UCSD-AML1 (cell line): ENCODE measurements around the gene ARPC2.
"Not testable (repeated sequence)": the region's sequence is repeated elsewhere in the genome, so short reads cannot be mapped to it uniquely, and the experiment has no call there.

Experiments used
- DNase-seq: peaks from one replicate; lab custom pipeline; 2025; ENCODE audit not compliant: unreplicated experiment; lab: John Stamatoyannopoulos, UW

ARPC2 gene

DNA sequence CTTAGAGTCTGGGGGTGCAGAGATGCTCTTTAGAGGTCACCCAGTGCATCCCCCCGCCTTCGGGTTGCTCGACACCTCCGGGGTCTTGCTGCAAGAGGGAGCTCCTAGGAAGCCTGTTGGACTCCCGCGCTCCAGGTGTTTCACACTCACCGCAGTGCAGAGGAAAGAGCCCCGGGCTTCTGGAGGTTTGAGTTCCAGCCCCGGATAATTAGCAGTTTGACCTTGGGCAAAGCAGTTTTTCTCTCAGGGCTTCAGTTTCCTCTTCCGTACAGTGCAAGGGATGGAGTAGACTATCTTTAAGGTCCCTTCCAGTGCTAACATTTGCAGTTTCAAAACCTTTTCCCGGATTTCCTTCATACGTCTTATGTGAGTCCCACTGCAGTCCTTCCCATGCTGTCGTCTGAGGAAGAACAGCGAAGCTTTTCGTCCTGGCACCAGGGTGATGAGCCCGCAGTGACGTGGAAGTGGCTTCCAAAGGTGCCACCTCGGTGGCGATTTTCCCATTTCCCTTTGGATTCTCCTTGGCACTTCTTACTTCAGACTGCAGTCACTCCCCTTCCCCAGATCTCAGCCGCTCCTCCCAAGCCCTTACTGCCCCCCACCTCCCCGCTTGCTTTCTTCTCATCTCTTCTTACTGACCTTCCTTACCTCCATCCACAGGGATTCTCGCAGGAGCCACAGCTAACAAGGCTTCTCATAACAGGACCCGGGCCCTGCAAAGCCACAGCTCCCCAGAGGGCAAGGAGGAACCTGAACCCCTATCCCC, 53.9 kb downstream of the ARPC2 start:
- DNase-seq: no peak

DNA sequence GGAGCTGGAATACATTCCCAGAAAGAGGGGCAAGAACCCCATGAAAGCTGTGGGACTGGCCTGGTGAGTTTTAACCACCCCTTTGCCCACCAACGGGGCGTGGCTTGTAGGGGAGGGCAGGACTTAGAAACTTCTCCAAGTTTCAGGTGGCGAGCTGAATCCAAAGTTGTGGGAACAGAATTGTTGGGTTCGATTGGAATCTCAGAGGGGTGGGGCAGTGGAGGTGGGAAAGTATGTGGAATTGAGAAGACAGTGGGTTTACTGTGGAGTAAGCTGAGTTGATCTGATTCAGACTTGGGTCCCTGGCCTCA, 54.5 kb downstream of the ARPC2 start:
- no peak for DNase-seq

DNA sequence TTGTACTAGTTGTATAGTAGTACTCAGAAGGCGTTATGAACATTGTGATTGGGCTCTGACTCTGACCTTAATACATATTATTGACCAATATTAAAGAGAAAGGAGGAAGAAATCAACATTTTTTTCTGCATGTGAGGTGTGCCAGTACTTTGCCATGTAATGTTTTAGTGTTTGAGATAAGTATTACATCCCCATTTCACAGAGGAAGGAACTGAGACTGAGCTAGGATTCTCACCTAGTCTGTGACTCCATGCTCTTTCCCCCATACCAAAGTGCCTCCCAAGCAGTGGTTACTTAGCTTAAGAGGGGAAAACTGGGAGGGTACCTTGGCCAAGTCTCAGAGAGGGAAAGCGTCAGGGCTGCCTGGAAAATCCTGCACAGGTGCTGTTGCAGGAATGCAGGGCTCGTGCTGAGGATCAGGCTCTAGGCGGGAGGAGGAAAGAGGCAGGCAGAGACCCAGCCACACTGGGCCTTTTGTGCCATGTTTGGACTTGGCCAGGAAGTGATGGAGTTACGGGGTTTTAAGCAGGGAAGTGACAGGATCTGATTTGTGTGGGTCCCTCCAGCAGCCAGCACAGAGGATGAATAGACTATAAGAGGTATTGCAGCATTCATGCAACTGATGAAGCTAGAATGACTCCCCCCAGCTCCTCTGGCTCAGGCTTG, 55.0 kb downstream of the ARPC2 start:
- DNase-seq: no peak

DNA sequence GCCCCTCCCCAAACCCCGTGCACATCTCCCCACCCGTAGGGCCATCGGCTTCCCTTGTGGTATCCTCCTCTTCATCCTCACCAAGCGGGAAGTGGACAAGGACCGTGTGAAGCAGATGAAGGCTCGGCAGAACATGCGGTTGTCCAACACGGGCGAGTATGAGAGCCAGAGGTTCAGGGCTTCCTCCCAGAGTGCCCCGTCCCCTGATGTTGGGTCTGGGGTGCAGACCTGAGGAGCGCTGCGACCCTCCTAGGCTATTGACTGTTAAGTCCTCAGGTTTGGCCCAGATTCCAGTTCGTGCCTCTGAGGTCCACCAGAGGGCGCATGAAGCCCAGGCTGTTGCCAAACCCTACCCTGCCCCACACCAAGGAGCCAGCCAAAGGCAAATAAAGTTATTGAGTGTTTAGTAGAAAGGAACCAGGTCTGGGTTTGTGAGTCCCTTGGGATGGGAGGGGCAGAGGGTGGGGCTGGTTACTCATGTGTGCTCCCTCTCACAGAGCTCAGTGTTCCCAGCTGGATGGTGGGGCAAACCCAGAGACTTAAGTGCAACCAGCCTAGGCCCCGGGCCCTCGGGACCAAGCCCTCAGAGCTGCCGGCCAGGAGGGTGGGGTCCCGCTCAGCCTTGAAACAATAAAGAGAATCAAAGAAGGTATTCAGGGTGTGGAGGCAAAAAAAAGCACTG, 55.7 kb downstream of the ARPC2 start:
- DNase-seq: peak; percentile 78

DNA sequence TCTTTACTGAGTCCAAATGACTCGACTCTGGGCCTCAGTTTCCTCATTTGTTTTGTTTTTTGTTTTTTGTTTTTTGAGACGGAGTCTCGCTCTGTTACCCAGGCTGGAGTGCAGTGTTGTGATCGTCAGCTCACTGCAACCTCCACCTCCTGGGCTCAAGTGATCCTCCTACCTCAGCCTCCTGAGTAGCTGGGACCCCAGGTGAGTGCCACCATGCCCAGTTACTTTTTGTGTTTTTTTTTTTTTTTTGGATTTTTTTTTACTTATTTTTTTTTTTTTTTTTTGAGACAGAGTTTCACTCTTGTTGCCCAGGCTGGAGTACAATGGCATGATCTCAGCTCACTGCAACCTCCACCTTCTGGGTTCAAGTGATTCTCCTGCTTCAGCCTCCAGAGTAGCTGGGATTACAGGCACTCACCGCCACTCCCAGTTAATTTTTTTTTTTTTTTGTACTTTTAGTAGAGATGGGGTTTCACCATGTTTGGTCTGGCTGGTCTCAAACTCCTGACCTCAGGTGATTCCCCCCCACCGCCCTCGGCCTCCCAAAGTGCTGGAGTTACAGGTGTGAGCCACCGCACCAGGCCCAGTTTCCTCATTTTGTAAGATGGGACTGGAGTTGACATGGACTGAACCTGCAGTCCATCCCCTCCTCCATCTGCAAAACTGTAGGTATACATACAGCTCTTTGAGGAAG, 56.4 kb downstream of the ARPC2 start:
- not testable (repeated sequence) for DNase-seq

DNA sequence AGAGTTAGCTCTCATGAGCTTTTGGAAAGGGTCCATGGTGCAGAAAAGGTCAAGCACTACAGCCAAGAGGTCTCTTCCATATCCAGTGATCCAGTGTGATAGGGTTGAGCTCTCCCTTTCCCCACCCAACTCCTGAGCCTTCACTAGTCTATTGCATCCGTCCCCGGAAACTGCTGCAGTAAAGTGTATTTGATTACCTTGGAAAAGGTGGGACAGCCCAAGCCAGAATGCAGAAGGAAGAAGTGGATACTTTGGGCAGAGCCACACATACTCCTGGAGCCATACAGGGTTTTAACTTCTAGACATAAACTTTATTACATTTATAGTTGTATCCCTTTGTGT, 56.9 kb downstream of the ARPC2 start:
- DNase-seq: no peak

DNA sequence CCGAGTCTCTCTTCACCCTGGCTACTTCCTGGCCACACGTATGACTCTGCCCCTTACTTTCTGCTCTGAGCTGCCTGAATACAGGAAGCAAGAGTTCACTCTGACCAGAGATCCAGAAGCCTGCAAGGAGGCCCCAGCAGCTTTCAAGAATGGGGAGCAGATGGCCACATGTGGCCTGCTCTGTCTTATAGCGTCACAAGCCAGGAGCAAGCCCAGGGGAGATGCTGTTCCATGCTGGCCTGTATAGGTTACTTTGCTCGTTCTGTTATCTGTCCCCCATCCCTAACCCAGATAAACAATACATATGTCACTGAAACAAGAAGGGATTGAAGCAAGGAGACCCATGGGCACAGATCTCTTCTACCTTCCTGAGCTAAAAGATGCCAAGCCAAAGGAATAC, 57.6 kb downstream of the ARPC2 start:
- DNase-seq: no peak

DNA sequence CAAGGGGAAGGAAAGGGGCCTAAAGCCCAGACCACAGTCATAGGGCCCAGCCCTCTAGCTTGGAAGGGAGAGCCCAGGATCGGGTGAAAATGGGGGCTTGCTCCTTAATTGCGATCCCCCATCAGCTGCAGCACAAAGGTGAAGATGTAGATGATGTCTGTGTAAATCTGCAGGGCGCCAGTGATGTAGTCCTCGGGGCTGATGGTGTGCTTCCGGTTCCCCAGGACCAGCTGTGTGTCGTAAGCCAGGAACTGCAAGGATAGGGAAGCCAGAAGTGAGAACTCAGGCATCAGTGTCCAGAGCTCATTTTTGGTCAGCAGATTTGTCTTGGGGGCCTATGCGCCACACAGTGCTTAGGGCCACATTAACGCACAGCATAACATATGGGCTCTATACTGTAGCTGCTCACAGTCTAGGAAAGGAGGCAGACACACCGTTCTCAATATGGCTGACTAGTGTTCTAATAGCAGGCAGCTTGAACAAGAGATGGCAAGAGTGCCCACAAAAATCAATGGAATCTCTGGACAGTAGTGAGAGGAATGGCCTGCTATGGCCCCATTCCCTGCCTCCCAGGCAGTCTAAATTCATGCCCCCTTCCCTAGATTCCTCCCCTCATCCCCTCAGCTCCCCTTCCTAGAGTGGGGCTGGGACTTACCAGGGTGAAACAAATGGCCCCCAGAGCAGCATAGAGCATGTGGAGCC, 58.5 kb downstream of the ARPC2 start:
- no peak for DNase-seq

DNA sequence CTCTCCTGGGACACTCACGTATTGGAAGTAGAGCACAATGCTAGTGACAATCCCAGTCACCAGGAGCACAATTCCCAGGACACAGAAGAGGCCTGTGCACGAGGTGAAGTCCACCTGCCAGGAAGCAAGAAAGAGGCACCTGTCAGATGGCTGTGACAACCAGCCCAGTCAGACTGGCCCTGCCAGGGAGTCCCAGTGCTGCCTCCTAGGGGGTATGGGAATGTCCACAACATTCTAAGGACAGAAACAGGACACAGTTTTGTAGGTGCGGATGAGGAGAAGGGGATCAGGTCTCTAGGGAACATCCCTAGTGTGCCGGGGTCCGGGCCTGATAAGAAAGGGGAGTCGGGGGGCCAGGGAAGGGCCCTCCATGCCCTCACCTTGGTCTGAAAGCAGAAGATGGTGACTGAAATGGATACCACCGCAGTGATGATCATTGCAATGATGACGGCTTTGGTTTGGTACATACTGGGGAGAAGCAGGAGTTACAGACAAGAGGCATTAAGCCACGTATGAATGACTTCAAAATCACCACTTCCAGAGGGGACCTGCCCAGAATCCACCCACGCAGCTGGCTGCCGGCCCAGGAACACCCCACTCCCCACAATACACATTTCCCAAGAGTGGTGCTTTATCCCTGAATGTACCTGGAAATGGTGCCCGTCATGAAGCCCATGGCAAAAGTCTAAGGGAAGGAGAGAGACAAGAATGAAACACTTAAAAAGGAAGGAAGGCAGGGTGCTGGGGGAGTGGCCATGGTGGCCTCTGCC, 60.2 kb downstream of the ARPC2 start:
- no peak for DNase-seq

DNA sequence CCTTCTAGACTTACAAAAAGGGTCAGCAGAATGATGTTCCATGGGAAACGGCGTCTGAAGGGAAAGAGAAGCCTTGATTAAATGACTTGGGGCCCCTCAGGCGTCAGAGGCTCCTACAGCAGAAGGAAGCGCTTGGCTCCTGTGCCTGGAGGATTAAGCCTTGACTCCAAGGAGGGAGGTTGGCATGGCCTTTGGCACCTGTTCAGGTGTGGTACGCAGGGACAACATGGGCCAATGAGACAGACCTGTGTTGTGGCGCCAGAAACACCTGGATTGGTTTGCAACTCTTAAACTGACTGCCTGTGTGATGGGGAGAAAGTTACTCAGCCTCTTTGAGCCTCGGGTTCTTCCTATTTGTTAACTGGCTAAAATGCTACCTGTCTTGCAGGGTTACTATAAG, 60.9 kb downstream of the ARPC2 start:
- DNase-seq: no peak

DNA sequence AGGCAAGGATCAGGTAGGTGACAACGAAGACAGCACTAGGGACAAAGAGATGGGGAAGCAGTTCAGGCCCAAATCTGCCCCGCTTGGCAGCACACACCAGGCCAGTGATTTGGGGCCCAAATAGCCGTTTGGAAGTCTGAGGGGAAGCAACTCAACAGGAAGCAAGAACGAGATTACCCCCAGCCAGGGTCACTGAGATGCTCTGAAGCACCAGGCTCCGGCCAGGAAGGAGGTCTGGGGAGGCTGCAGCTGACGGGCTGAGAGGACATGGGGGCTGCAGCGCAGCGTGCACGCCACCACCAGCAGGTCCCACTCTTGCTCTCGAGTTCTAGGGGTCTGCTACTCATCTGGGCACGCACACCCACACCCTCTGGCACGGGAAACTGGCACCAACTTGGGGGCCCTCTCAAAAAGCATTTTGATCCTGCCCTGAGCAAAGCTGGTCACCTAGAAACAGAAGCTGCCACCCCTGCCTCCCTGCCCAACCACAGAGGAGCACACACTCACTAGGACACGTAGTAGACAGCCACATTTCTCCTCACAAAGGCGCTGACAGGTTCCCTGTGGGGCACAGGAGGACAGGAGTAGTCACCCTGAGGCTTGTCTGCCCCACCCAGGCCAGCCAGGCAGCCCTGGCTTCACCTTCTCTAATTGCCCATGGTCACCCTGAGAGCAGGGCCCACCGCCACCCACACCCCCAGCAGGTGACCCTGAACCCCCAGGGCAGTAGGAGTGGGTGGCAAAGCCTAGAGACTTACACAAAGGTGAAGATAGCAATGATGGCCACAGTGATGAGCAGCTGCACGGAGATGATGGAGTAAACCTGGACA, 61.8 kb downstream of the ARPC2 start:
- no peak for DNase-seq

DNA sequence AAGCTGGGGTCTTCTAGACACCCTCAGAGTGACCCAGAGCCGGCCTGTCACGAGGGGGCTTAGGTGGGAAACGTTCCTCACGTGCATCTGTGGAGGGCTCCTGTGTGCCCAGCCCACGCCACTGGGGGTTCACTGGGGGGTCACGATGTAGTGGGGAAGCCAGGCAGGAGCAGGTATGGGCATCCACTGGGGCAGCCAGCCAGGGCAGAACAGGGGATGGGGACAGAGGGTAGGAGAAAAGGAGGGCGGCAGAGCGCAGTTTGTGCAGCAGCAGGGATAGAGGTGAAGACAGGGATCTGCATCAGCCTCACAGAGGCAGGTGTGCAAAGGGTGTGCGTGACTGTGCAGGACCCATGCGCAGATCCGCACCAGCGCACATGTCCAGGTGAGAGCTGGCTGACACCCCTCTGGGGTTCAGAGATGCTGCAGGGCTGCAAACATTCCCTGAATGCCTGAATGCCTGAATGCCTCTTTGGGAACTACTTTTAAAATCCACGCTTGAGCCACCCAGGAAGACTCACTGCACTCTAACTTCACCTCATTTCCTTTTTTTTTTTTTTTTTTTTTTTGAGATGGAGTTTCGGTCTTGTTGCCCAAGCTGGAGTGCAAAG, 63.4 kb downstream of the ARPC2 start:
- DNase-seq: no peak

DNA sequence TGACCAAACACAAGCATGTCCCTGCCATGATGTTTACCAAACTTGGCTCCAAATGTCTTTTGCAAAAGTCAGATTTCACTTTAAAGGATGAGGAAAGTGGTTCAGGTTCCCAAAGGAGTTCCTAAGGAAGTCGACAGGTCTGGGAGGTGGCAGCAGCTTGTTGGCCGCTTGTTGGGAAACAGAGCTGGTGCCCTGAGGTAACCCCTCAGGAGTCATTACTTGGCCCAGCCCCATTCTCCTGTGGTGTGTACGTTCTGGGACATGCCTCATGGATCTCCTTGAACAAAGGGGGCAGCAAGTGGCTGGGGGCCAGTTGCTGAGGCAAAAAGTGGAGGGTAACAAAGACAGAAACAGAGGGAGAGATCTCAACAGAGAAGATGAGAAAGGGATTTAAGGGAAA, 64.5 kb downstream of the ARPC2 start:
- no peak for DNase-seq

DNA sequence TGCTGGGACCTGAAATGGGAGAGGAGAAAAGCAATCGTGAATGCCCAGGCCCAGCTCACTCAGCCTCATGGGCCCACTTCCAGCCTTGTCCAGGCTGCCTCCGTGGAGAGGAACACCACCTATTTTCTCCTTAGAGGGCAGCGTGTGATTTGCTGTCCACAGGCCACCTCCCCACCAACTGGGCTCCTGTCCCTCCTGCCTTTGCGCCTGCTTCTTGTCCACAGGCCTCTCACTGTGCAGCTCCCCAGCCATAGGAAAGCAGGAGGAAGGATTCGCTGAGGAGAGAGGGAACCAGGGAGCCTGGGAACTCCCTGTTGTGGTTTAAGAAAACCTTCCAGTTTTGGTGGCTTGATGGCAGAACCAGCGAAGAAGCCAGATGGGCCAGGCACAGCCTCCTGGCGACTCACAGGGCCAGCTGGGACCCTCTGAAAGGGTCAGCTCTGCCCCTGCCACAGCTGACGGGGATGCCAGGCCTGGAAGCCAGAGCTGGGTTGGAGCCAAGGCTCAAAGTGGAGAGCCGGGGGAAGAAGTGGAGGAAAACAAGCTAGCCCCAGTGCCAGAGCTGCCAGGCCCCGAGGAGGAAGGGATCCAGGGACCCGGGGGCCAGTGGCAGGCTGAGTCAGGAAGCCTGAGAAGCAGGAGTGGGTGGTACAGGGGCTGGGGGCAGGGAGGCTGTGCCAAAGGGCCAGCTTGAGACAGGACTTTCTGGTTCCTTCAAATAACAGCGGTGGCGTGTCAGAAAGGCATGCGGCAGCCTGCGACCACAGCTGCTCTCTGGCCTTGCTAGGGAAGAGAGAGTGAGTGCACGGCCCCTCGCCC, 65.4 kb downstream of the ARPC2 start:
- DNase-seq: no peak

DNA sequence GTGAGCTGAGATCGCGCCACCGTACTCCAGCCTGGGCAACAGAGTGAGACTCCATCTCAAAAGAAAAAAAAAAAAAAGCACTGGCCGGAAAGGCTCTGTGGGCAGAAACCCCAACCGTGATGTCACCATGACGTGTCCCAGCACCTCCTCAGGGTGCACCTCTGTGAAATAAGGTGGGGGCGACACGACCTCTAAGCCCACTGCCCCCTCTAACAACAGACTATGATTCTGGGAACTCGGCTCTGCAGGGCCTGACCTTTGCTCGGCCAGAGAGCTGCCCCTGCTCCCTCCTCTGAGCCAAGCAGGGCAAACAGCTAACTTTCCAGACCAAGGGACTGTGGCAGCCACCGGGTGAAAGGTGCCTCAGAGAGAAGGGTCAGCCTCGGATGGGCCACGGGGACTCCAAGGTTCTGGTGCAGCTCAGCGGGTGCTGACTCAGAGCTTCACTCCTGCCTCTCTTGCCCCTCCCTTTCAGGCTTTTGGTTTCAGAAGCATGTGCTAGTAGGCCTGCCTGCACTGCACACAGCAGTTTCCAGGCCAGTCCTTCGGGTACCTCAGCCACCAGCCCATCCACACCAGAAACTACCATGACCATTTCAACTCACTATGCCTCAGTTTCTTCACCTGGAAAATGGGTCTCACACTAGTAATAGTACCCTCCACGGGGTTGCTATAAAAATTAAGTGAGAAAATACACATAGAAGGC, 67.3 kb downstream of the ARPC2 start:
- DNase-seq: no peak

DNA sequence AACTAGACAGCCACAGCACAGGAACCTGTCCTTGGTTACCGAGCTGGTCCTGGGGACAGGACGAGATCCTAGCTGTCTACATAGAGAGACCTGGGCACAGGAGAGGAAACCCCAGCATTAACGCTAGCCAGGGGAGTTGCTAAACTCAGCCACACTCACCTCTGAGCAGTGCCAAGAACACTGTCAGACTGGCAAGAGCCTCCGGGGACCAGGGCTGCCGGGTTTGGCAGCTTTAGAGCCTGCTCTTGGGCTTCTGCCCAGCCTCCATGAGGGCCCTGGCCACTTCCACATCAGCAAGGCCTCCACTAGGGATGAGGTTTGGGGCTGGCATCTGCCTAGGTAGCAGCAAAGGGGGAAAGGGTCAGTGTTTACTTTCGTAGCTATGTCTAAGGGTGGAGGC, 68.6 kb downstream of the ARPC2 start:
- DNase-seq: no peak

DNA sequence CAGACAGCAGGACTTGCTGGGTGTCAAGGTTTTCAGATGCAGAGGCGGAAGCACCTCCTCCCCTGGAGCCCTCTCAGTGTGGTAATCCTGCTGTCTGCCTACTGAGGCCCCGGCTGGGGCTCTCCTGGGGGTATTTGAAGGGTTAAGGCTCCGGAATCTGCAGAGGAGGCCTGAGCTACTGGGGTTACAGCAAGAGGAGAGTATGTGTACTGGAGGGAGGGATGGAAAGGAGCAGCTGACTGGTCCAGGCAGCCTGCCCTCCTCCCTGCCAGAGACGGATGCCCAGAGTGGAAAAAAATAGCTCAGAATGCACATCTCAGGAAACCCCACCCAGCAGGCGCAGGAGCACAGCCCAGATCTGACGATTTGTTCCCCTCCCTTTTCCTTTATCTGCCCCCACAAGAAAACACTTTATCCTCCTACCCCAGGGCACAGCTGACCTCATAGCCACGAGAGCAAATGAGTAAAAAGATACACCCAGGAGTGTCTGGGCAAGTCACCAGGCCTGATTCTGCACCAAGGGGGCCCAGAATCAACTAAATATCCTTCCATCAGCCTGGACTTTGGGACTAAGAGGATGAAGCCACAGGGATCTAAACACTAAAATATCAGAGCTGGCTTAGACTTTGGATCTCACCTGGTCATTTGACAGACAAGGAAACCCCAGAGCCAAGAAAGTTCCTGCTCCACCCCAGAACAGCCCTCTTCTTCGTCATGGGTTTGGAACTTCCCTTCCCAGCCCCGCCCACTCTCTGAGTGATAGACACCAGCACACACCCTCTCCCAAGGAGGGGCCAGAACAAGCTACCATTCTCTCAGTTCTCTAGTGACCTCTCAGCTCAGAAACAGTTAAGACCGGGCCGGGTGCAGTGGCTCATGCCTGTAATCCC, 69.8 kb downstream of the ARPC2 start:
- DNase-seq: peak; percentile 78
